ENCODE measurements around the gene RPS6KA2.

The RPS6KA2 gene

DNA sequence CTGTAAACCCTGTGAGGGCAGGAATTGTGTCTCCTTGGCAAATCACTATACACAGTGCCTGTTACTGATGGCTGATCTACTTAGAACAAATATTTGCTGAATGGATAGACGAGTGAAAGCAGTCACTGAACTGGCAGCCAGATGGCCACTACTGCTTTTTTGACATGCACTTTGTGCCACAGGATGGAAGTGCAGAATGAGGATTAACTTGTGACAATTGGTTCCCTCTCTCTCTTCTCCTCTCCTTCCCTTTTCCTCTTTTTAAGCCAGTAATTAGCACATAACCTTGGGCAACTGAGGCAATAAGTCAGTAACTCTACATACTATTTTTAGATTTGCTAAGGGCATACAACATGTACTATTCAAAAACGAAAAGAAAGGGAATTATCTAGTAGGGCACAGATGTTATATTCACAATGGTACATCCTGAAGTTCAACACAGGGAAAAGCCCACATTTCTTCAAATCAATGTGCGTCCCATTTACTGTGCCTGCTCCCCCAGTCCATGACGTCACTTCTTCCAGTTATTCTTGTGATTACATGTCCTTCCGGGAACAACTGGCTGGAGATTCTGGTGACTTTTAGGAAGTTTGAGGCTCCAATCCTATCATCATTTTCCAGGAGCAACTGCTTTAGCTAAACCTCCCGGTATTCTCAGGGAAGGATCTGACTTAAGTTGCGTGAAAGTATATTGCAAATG lies 17.0 kb upstream of the RPS6KA2 start:
- H3K4me3 ChIP-seq (ENCODE audit: low read depth, low read length), result no peak overlapping the region
- TF ChIP-seq, protein P1, sequence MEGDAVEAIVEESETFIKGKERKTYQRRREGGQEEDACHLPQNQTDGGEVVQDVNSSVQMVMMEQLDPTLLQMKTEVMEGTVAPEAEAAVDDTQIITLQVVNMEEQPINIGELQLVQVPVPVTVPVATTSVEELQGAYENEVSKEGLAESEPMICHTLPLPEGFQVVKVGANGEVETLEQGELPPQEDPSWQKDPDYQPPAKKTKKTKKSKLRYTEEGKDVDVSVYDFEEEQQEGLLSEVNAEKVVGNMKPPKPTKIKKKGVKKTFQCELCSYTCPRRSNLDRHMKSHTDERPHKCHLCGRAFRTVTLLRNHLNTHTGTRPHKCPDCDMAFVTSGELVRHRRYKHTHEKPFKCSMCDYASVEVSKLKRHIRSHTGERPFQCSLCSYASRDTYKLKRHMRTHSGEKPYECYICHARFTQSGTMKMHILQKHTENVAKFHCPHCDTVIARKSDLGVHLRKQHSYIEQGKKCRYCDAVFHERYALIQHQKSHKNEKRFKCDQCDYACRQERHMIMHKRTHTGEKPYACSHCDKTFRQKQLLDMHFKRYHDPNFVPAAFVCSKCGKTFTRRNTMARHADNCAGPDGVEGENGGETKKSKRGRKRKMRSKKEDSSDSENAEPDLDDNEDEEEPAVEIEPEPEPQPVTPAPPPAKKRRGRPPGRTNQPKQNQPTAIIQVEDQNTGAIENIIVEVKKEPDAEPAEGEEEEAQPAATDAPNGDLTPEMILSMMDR (IDR thresholded peaks at IDR 0.05; ENCODE audit: low read depth, low read length, missing control alignments), result no peak
- DNase-seq (ENCODE audit: low read depth), result no peak

DNA sequence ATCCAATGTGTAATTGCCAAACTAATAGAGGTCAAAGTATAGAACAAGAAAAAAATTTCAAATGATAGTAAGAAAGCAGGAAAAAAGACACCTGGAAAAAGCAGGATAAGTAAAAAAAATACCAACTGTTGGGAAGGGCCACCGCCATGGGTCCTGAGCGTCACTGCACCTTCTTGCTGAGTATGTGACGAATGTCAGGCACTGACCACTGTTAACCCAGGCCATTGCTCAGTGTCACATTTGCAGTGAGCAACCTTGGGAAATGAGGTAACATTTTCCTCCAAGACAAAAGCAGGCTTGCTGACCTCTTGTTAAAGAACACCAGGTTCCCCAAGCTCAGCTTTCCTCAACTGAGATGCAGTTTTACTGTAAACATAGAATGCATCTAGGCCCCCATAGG lies 15.6 kb upstream of the RPS6KA2 start:
- no peak for DNase-seq (ENCODE audit: low read depth)
- no peak overlapping the region for H3K4me3 ChIP-seq (ENCODE audit: low read depth, low read length)
- TF ChIP-seq, protein P1 (IDR thresholded peaks at IDR 0.05; ENCODE audit: low read depth, low read length, missing control alignments), result no peak

DNA sequence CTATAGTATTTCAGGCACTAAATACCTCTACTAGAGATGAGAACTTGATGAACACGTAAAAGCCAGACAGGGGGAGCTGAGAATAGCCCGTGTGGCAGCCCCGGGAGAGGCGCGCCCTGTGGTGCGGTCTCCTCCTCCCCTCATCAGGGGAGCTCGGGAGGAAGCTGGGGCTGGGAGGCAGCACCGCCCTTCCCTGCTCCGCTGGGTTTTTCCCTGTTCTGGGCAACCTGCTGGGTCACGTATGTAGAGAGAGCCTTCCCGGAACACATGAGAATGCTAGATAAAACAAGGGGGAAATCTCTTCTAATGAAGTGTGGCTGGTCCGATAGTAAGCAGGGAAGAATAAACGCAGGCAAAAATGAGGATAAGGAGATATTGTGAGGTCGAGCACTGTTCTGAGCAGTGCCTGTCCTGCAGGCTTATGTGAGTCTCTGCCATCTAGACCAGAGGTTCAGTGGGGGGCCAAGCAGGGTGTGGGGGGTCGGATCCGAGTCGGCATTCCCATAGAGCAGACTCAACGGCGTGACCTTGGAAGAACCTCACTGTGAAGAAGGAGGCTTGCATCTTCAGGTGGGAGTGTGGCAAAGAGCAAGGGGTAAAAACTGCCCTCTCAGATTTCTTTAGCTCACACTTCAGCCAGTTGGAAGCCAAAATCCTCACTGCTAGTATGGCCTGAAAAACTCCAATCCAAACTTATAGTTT lies 13.4 kb upstream of the RPS6KA2 start:
- TF ChIP-seq, protein P1 (IDR thresholded peaks at IDR 0.05; ENCODE audit: low read depth, low read length, missing control alignments), result no peak
- no peak overlapping the region for H3K4me3 ChIP-seq (ENCODE audit: low read depth, low read length)
- DNase-seq (ENCODE audit: low read depth), result no peak

DNA sequence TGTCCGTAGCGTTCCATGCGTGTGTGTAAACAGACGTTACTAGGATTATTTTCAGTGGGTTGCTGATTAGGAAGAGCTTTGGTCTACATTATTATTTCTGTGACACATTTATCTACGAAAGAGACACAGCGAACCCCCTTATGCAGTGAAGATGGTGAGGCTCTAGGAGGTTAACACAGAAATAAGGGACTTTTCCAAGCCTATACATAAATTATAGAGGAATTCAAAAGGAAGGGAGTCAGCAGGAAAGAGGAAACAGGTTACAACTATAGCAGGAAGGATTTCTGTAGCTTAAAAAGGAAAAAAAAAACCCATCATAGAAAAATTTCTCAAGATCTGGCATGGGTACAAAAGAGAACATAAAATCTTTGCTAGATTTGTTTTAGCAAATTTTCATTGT lies 12.9 kb upstream of the RPS6KA2 start:
- DNase-seq (ENCODE audit: low read depth), result no peak
- no peak overlapping the region for H3K4me3 ChIP-seq (ENCODE audit: low read depth, low read length)
- TF ChIP-seq, protein P1 (IDR thresholded peaks at IDR 0.05; ENCODE audit: low read depth, low read length, missing control alignments), result no peak

DNA sequence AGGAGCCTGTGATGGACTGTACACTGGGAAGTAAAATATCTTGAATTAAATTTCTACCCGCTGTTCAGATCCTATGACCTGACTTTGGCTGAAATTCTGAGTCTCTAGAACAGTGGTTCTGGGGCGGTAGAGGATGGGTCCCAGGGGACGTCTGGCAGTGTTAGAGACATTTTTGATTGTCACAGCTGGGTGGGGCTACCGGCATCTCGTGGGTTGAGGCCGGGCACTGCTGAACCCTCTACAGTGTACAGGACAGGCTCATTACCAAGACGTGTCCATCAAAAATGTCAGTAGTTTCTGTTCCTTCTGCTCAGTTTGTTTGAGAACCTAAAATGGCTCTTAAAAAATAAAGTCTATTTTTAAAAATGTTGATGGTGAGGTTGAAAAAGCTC lies 11.5 kb upstream of the RPS6KA2 start:
- no peak overlapping the region for H3K4me3 ChIP-seq (ENCODE audit: low read depth, low read length)
- TF ChIP-seq, protein P1 (IDR thresholded peaks at IDR 0.05; ENCODE audit: low read depth, low read length, missing control alignments), result no peak
- no peak for DNase-seq (ENCODE audit: low read depth)

DNA sequence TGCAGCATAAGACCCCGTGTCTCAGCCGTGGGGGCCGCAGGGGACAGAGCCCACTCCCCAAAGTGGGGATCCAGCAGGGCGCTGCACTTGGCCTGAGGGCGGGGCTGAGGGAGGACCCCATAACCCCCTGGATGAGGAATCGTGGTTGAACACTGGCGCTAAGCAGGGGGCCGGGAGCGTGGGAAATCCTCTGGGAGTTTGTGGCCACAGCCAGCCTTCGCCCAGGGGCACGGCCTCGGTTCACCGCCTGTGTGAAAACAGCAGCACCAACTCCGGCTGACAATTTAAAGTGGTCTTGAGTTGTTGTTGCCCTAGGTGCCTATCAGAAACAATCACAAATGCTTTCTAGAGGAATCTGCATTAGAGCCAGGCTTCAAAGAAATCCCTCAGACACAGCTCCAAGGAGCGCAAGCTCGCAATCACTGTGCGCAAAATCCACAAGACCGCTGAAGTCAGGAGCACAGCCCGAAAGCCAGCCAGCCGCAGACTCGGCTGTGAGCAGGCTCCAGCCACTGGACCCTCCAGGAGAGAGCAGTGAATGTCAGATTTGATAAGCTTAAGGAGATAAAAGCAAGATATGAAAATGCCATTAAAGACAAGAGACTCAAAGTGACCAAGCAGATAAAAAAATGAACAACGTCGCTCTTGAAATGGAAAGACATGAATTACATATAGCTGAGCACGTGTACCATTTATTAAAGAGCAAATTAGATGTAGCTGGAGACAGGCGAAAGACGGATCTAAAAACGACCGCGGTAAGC lies 10.9 kb upstream of the RPS6KA2 start:
- no peak for DNase-seq (ENCODE audit: low read depth)
- no peak overlapping the region for H3K4me3 ChIP-seq (ENCODE audit: low read depth, low read length)
- TF ChIP-seq, protein P1 (IDR thresholded peaks at IDR 0.05; ENCODE audit: low read depth, low read length, missing control alignments), result no peak

Data from GM12864 (cell line).